Activated T-cell treated with anti-CD3 and anti-CD28 coated beads for 48 hours (primary cell): Measurements from ENCODE around the gene HECTD3.
A peak's percentile ranks its signal among the peaks of the same experiment; 100 is the strongest.
"Not testable (repeated sequence)": the region's sequence is repeated elsewhere in the genome, so short reads cannot be mapped to it uniquely, and the experiment has no call there.

Experiments
- DNase-seq: peaks from one replicate; pipeline ENCODE4 v3.0.0-alpha.2; 2020; ENCODE audit warnings: low read depth

HECTD3 gene

DNA sequence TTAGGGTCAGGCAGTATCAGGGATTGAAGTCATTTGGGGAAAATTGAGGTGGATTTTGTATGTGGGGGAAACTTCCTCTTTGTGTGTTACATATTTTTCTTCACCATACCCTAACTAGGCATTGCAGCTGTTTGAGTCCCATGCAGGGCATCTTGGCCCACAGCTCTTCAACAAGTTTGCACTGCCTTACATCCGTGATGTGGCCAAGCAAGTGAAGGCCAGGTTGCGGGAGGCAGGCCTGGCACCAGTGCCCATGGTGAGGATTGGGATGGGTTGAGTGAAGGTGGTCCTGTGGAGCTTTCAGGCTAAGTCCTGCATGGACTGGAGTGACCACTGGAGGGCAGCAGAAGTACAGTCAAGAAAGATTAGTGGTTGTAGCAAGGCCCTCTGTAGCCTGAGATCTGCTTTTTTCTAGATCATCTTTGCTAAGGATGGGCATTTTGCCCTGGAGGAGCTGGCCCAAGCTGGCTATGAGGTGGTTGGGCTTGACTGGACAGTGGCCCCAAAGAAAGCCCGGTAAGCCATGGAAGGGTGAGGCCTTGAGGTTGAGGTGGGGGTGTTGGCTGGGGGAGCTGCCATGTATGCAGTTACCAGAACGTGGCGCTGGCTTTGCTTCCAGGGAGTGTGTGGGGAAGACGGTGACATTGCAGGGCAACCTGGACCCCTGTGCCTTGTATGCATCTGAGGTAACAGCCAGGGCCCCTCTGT lies 3.4 kb upstream of the HECTD3 start:
- peak; percentile 69 for DNase-seq

DNA sequence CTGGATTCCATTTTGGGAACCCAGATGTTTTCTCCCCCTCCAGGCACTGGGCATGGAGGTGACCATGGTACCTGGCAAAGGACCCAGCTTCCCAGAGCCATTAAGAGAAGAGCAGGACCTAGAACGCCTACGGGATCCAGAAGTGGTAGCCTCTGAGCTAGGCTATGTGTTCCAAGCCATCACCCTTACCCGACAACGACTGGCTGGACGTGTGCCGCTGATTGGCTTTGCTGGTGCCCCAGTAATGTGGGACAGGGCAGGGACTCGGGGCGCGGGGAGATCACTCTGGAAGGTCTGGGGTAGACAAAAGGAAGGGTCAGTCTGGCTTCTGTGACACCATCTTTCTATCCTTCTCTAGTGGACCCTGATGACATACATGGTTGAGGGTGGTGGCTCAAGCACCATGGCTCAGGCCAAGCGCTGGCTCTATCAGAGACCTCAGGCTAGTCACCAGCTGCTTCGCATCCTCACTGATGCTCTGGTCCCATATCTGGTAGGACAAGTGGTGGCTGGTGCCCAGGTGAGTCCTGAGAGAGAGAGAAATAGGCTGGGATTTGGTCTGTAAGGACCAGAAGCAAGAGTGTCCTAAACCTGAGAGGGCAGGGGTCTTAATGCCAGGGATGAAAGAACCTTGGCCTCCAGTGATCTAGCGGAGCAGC lies 2.6 kb upstream of the HECTD3 start:
- DNase-seq, result no peak

DNA sequence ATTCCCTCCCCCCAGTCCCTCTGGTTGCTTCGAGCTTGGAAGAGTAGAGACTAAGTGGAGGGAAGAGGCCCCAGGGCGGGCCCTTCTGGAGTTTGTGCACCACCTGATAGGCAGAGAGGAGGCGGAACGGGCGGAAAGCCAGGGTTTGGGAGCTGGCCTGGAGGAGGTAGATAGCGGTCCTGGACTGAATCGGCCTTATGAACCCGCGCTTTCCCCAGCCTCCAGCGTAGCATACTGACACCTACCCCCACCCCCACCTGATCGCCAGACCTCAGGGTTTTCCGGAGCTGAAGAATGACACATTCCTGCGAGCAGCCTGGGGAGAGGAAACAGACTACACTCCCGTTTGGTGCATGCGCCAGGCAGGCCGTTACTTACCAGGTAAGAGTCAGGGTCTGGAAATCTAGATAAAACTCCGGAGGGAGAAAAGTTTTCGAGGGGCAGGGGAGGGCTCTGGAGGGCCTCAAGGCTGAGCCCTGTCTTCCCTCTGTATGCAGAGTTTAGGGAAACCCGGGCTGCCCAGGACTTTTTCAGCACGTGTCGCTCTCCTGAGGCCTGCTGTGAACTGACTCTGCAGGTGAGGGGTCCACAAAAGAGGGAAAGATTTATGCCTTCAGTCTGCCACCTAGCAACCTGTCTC lies 1.6 kb upstream of the HECTD3 start:
- DNase-seq, result peak; percentile 32

DNA sequence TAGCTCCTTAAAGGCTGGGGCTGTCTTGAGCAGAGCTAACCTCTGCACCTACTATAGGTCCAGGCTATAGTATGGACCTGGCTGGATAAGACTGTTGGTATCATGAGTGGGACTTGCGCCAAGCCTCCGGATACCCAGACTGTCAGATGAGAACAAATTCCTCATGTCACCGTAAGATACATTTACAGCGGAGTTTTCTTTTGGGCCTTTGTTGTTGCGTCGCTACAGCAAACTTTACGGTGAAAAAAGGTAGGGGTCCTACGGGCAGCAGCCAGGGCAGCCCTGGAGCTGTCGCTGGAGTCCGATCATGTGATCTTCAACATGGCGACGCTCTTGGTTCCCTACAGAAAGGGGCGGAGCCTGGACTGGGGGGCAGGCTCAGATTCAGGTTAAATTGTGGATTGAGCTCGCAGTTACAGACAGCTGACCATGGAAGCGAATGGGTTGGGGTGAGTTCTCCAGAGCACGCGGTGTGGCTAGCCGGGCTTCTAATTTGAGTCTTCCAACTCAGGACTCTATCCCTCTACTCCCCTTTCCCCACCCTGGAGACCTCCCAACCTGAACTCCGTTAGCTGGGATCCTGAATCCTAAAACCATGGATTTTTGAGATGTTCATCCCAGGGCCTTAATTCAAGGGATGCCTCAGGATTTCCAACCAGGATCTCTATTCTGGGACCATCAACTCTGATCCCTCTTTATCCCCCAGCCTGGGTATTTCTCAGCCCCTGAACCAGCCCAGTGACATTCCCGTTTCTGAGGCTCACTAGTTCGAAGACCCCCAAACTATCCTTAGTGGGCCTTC lies 914 bp upstream of the HECTD3 start, which contains the start of gene UROD:
UROD (plus strand) TSS at position 418 of the 802 bp plus-strand sequence; CDS start at position 430, 12 bp downstream.
- DNase-seq, result peak; percentile 87

DNA sequence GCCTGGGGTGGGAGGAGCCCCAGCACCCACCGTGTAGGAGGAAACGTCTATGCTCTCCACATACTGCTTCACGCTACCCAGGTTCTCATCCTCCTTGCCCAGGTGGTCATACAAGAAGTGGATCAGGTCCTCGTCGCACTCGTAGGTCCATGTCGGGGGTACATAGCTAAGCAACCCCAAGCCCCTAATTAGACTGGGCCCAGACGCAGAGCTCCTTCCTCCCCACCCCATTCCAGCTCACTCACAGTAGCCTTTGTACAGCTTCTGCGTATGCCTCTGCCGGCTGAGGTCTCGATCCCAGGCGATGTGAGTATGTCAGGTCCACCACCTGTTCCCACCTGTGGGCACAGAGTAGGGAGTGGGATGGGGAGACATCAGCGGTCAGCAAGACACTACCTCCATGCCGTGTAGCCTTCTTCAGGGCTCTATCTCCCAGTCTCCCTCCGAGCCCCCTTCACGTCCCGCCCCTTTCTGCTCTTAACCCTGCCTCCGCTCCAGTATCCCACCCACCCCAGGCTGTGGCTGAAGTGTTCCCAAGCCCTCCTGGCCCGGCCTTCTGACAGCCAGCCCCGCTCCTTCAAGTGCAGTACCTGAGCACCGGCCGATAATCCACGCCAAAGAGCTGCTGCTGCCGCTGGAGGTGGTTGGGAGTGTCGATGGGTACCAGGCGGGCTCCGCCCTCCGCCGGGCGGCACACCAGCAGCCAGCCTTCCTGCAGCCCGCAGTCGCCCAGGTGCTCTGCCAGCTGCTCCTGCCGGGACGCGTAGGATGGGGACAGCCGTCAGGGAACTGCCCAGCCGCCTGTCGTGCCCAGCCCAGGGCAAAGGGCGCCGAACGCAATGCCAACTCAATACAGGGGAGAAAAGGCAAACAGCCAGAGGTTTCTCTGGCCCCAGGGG lies 919 bp downstream of the HECTD3 start:
- no peak for DNase-seq

DNA sequence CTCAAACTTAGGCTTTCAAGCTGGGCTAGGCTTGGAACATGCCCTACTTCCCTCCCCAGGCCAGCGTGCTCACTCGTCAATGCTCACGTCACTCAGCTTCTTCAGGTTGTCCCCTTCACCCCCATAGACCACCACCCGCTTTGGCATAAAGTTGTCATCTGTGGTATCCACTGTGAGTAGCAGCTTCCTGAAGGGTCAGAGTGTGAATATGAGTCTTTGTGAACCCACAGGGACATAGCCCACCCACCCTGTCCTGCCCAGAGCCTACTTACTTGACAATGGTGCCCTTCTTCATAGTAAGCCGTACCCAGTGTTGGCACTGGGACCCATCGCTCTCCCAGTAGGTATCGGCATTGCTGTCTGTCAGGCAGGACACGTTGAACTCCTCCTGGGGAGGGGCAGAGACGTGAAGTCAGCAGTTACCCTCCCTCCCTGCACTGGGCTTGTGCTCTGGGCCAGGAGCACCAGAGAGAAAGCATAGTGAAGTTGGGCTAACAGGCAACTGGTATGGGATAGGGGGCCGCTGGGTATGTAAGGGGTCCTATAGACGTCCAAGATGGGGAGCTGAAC lies 1.7 kb downstream of the HECTD3 start:
- DNase-seq, result no peak

DNA sequence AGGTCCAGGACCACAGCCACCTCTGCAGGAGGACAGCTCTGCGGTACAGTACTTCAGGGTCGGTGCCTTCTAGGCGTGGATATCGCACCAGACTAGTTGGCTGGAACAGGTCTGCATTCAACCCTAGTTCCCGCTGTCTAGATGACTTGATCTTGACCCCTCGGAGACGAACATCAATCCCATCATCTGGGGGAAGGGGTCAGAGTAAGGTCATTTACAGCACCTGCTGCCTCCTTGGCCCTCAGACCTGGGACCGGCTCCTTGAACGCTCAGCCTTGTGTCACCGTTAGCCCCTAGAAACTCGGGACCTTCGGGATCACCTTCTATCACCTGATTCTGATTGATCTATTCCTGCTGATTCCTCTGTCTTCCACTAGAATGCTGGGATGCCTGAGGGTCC lies 2.6 kb downstream of the HECTD3 start:
- DNase-seq, result no peak

DNA sequence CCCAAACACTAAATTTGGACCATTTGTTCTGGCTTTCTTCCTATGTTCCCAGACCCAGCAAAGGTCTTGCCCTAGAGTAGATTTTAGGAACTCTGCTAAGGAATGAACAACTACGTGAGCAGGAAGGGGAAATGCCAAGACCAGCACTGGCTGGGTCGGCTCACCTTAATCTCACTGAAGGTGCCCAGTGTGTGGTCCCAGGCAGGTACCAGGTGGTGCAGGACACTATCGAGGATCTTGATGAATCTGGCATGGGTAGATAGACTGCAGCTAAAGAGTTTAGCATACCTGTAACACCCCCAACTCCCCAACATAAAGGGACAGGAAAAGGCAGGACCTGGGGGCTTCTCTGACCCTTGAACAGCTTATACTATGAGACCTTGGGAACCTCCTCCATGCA lies 3.0 kb downstream of the HECTD3 start:
- DNase-seq, result no peak

DNA sequence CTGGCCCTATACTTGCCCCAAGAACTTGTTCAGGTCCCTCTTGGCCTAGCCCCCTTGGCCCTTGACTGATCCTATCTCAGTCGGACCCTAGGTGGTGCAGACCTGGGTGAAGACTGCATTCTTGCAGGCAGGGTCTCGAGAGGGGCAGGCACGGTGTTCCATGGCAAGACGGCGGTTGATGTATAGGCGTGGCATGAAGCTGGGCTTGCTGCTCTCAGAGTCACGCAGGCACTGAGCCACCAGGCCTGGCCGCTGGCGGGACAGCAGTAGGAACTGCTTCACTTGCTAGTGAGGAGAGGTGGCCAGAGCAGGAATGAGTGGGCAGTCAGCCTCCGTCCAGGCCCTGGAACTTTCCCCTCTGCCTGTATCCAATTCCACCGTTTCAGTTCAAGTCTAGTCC lies 3.8 kb downstream of the HECTD3 start:
- no peak for DNase-seq

DNA sequence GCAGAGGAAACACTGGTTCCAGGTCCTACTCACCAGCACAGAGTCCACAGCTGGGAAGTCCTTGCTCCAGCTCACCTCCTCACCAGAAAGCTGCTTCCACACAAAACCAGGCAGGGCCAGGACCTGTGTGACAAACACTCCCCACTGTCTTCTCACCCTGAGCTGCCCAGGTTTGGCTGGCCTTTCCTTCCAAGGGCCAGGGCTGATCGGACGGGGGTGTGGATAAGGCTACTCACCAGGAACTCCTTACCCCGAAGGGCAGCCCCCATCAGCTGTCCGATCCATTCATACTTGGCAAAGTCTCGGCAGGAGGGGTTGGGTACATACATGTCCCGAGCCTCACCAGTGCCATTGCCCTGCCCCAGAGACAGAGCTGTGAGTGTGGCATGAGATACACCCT lies 5.4 kb downstream of the HECTD3 start:
- DNase-seq, result no peak

DNA sequence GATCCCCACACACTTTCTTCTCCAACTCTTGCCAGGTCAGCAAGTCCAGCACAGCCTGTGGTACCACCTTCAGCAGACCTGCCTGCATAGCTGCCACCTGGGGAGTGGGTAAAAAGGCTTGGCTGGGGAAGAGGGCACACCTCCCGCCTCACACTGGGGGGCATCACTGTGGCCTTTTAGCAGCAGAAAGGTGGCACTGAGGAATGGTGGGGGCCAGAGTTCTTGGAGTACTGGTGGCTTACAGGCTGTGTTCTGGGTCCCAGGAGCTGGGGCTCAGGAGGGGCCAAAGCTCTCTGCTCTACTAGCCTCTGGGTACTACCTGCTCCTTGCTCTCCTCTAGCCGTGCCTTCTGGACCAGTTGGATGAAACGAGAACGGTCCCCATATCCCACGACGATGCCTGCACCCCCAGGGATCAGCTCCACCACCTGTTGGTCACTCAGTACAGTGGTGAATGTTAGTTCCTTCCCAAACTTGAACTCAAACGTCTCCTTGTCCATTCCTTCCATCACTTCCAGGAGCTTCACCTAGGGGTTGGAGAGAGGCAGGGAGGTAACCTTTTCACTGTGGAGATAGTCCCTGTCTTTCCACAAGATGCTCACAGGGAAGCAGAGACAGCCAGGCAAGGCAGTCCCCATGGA lies 6.7 kb downstream of the HECTD3 start:
- no peak for DNase-seq

DNA sequence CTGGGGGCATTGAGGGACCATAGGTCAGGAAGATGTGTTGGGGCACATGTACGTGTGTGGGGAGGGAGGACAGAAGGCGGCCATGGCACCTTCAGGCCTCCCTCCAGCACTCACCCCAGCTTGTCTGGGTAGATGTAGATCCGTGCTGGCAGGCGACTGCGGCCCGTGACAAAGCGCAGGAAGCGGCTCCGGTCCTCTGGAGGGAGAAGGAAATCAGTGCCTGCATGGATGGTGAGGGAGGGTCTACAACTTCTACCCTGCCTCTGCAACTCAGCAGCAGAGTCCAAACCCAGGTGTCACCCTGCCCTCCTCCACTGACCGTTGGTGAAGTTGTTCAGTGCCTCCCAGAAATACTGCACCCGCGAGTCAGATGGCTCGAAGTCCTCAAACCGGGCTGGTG lies 7.4 kb downstream of the HECTD3 start:
- DNase-seq, result no peak

DNA sequence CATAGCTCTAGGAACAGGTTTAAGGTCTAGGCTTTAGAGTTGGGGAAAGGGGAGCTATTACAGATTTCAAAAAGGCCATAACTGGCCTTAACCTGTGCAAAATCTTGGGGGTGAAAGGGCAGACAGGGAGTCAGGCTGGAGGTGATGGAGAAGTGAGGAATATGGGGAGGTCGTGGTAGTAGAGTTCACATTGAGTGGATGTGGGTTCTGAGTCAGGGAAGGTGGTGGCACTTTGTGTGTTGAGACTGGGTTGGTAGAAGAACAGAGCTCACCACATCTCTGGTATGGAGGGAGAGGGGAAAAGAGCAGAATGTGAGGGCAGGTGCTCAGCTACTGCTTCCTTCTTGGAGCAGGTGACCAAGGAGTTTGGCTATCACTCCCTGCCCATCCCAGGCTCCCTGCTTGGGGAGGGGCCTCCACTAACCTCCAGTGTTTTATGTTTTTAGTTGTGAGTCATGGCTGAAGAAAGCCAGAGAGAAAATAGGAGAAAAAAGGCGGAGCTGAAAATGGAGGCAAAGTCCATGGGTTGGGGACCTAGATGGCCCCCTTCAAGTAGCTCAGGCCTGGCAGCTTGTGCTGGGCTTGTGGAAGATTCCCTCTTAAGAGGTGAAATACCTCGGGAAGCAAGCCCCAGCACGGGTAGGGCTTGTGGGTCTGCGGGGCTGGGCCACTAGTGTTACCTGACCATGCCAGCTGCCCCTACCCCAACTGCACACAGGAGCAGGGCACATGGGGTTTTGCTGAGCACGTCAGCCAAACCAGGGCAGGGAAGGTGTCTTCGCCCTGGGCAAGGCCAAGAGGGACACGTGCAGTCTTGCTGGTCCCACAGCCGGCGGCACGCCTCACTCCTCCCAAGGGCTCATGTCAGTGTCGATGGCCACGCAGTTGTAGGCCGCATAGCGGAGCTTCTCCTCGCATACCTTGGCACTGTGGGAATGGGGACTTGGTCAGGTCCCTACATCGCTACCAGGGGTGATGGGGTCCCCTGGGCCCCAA lies 8.2 kb downstream of the HECTD3 start:
- DNase-seq, result no peak

DNA sequence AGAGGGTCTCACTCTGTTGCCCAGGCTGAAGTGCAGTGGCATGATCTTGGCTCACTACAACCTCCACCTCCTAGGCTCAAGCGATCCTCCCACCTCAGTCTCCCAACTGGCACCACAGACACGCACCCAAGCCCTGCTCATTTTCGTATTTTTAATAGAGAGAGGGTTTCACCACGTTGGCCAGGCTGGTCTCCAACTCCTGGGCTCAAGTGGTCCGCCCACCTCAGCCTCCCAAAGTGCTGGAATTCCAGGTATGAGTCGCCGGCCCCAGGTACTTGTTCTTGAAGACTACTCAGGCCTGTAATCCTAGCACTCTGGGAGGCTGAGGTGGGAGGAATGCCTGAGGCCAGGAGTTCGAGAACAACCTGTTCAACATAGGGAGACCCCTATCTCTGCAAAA lies 9.5 kb downstream of the HECTD3 start:
- not testable (repeated sequence) for DNase-seq

DNA sequence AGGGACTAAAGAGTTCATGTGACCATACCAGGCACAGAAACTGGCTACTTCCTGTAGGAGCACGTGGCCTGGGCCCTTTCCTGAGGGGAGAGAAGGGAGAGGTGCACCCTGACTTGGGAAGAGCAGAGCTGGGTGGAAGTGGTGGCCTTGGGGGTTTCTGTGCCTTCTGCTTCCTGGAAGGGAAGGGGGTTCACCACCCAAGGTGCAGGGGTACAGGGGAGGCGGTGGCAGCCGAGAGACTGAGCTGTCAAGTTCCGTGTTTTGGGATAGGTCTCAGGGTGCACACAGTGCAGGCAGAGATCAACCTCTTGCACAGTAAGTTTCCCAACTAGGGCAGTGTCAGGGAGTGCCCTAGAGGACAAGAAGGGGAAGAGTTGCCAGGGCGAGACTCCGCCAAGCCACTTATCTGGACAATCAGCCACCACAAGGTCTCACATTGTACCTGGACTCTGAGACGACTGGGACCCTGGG lies 10.1 kb downstream of the HECTD3 start:
- no peak for DNase-seq

DNA sequence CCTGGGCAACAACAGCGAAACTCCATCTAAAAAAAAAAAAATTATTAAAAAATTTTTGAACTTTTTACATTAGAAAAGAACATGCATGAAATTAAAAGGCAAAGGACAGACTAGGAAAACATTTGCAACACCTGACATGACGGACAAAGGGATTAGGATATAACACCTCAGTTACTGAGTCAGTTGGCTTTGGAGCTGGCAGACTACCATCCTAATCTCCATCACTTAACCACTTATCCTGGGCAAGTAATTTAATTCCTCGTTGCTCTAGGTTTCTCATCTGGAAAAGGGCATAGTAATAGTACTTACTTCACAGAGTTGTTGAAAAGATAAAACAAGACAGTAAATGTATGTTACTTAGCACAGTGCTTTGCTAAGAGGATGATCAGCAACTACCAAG lies 11.9 kb downstream of the HECTD3 start:
- no peak for DNase-seq

DNA sequence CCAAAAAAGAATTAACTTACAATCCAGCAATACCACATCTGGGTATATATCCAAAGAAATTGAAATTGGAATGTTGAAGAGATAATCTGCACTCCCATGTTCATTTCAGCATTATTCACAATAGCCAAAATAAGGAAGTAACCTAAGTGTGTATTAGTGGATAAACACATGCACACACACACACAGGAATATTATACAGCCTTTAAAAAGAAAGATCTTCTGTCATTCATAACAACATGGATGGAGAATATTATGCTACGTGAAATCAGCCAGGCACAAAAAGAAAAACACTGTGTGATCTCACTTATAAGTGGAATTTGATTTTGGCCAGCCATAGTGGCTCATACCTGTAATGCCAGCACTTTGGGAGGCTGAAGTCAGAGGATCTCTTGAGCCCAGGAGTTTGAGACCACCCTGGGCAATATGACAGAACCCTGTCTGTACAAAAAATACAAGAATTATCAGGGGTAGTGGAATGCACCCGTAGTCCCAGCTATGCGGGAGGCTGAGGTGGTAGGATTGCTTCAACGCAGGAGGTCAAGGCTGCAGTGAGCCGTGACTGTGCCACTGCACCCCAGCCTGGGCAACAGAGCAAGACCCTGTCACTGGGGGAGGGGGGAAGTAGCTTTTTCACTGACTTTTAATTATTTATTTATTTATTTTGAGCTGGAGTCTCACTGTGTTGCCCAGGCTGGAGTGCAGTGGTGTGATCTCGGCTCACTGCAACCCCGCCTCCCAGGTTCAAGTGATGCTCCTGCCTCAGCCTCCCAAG lies 15.5 kb downstream of the HECTD3 start:
- no peak for DNase-seq

DNA sequence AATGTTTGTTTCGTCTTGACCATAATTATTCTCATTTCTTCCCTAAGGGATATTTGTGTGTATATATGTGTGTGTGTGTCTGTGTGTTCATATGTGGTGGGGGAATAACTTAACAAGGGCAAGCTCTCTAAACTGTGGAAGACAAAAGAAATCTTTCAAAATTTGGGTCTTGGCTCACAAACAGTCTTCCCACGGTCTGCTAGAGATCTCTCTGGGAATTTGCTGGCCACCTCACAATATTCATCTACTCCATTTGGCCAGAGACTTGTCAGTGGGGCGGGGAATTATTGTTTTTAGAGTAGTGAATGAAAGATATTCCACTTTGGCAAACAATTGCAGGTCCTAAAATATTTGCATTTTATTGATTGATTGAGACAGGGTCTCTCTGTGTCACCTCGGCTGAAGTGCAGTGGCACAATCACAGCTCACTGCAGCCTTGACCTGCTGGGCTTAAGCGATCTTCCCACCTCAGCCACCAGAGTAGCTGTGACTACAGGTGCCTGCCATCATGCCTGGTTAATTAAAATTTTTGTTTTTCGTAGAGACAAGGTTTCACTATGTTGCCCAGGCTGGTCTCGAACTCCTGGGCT lies 16.7 kb downstream of the HECTD3 start:
- no peak for DNase-seq
